Activated B cell treated with CpG ODN at 0.5 μM for 24 hours (primary cell): ENCODE data around the gene CDSN. TPM values are rescaled to one million over a fixed set of nuclear protein-coding genes. Genes with fewer than 3 reads are reported as not detected.
A peak's percentile ranks its signal among the peaks of the same experiment; 100 is the strongest.

Source experiments
- ATAC-seq: fragments of 200-7000 bp; cut with Tn5 transposase; one replicate; pipeline ENCODE4 v1.10.0; 2021; ENCODE audit warnings: low read depth, mild to moderate bottlenecking, moderate library complexity
- CTCF ChIA-PET: fragments of 350-600 bp; sonication (Branson Sonifier 250); formaldehyde crosslinking; loops from one replicate; lab custom pipeline; 2021; ENCODE audit warnings: antibody characterized with exemption; lab: Charles Lee
- POLR2A ChIA-PET: fragments of 350-600 bp; sonication (Branson Sonifier 250); formaldehyde crosslinking; loops from one replicate; lab custom pipeline; 2021; ENCODE audit warnings: antibody characterized with exemption; lab: Charles Lee
- DNase-seq: peaks from one replicate; pipeline ENCODE4 v3.0.0; 2022
- H3K27ac Mint-ChIP-seq: one replicate; pipeline ENCODE4 v1.8.0; 2020; ENCODE audit warnings: mixed read lengths
- H3K27me3 Mint-ChIP-seq: one replicate; pipeline ENCODE4 v1.8.0; 2021; ENCODE audit warnings: mixed read lengths
- H3K36me3 Mint-ChIP-seq: one replicate; pipeline ENCODE4 v1.8.0; 2021; ENCODE audit warnings: low read depth, mixed read lengths
- H3K4me1 Mint-ChIP-seq: one replicate; pipeline ENCODE4 v1.8.0; 2021; ENCODE audit warnings: mixed read lengths
- H3K4me3 Mint-ChIP-seq: one replicate; pipeline ENCODE4 v1.8.0; 2020; ENCODE audit warnings: mild to moderate bottlenecking, mixed read lengths
- H3K9me3 Mint-ChIP-seq: one replicate; pipeline ENCODE4 v1.8.0; 2020; ENCODE audit warnings: mixed read lengths
- intact Hi-C: fragments of 100-400 bp; cut with micrococcal nuclease; formaldehyde crosslinking; loops from one replicate; pipeline ENCODE4 v1.15.1; 2024
- total RNA-seq: library from RNA; stranded (reverse); gene quantifications from 2 replicates; pipeline ENCODE4 v1.2.3, GENCODE V29; 2022
- TF ChIP-seq, protein P1 (sequence below): fragments of 200-600 bp; IDR thresholded peaks from one replicate; pipeline ENCODE4 v1.8.0; 2022; ENCODE audit warnings: antibody characterized with exemption, mild to moderate bottlenecking

The CDSN gene
- total RNA-seq, 1 donor from 2014 or later = not detected

DNA sequence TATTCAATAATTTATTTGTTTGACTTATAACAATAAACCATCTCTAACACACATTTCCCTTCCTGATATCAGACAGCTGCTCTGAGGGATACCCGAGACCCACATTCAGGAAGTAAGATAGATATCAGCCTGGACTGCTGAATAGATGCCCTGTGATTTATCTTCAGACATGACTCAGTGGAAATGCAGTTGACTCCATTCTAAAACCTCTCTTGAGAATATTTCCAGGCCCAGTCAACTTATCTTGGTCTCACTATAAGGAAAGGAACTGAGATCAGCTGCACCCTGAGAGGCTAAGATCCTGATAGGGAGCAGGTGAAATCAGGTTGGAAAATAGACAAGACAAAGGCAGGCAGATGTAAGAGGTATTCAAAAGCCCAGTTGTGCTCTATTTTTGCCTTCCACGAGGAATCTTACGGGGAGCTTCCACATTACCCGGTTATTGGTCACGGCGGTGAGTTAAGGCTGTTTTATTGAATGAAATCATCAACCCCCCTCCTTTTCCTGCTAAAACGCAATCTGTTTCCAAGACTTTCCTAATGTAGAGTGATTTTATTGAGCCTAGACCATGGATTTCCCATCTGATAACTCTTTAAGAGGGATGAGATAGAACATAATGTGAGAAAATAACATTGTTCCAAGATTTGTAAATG, 33.3 kb downstream of the CDSN start:
- TF ChIP-seq, protein P1, sequence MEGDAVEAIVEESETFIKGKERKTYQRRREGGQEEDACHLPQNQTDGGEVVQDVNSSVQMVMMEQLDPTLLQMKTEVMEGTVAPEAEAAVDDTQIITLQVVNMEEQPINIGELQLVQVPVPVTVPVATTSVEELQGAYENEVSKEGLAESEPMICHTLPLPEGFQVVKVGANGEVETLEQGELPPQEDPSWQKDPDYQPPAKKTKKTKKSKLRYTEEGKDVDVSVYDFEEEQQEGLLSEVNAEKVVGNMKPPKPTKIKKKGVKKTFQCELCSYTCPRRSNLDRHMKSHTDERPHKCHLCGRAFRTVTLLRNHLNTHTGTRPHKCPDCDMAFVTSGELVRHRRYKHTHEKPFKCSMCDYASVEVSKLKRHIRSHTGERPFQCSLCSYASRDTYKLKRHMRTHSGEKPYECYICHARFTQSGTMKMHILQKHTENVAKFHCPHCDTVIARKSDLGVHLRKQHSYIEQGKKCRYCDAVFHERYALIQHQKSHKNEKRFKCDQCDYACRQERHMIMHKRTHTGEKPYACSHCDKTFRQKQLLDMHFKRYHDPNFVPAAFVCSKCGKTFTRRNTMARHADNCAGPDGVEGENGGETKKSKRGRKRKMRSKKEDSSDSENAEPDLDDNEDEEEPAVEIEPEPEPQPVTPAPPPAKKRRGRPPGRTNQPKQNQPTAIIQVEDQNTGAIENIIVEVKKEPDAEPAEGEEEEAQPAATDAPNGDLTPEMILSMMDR = no peak
- no peak overlapping the region for H3K4me3 Mint-ChIP-seq

DNA sequence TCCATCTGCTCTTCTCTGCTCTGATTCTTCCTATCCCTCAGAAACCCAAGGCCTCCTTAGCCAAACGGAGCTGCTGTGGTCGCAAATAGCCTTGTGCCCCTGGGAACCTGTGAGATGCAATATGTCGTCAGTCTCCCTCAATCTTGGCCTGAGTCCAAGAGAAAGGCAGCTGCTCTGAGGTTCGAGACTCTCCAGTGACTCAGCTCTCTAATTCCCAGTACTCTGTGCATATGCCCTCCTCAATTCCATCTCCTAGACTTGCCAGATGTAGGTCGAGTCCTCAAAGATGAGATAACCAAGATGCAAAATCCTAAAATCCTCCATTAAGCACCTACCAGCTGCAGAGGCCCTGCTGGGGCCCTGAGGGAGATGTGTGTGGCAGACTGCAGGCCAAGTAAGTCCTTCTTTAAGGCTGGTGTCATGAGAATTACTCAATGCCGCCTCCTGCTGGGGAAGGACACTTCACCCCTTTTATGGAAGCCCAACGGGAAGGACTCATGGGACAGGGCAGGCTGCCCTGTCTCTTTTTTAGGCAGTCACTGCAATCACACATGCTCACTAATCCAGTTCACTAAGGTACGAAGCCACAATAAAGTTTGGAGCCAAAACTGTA, 36.4 kb downstream of the CDSN start:
- H3K4me1 Mint-ChIP-seq = peaks cover 8% of the 10 kb centered on the region
- ChIA-PET POLR2A (no interaction called here), CTCF (interaction anchor here (0.6 to 1.8 kb wide), 2 partner anchors 10 to 259 kb away, joined by 4 to 6 read pairs; no protein-coding TSS in a partner anchor)
- TF ChIP-seq, protein P1 = no peak
- no peak overlapping the region for H3K27ac Mint-ChIP-seq
- ATAC-seq (no peak), DNase-seq (no peak)
- H3K4me3 Mint-ChIP-seq = no peak overlapping the region
- intact Hi-C loops = loop anchor here (10.0 kb wide), 2 partner anchors 539 to 629 kb away; no protein-coding TSS in a partner anchor
- H3K27me3 Mint-ChIP-seq = peaks cover 19% of the 10 kb centered on the region
- H3K9me3 Mint-ChIP-seq = no peaks in the 10 kb centered on the region
- no peaks in the 10 kb centered on the region for H3K36me3 Mint-ChIP-seq

More for the DNA sequence above, 33.3 kb downstream of the CDSN start:
- ChIA-PET POLR2A (interaction anchor here (0.7 kb wide), 1 partner anchor 173 kb away, joined by 3 read pairs; the partner anchor contains the start of gene VARS2), CTCF (interaction anchor here (0.6 to 4.0 kb wide), 28 partner anchors 8 to 545 kb away, joined by 3 to 73 read pairs (median 4); partner anchors contain the start of genes IER3 and VARS2)
- intact Hi-C loops = loop anchor here (1.0 to 10.0 kb wide), 4 partner anchors 259 to 632 kb away; partner anchors contain the start of gene IER3
- ATAC-seq (no peak), DNase-seq (no peak)
- peaks cover 4% of the 10 kb centered on the region for H3K4me1 Mint-ChIP-seq
- H3K27me3 Mint-ChIP-seq = peaks cover 17% of the 10 kb centered on the region
- no peaks in the 10 kb centered on the region for H3K9me3 Mint-ChIP-seq
- H3K27ac Mint-ChIP-seq = no peak overlapping the region
- no peaks in the 10 kb centered on the region for H3K36me3 Mint-ChIP-seq

DNA sequence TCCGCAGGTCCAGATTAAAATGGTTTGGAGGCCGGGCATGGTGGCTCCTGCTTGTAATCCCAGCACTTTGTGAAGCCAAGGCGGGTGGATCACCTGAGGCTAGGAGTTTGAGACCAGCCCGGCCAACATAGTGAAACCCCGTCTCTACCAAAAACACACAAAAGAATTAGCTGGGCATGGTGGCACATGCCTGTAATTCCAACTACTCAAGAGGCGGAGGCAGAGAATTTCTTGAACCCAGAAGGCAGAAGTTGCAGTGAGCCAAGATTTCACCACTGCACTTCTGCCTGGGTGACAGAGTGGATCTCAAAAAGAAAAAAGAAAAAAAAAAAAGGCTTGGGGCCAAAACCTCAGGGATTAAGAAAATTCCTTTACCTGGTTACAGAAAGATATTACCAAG, 38.4 kb downstream of the CDSN start:
- intact Hi-C loops = loop anchor here (10.0 kb wide), 2 partner anchors 537 to 627 kb away; no protein-coding TSS in a partner anchor
- Mint-ChIP-seq H3K36me3 (no peaks in the 10 kb centered on the region), H3K9me3 (no peaks in the 10 kb centered on the region), H3K4me3 (no peak overlapping the region), H3K27me3 (peaks cover 16% of the 10 kb centered on the region), H3K27ac (no peak overlapping the region), H3K4me1 (peaks cover 3% of the 10 kb centered on the region)
- TF ChIP-seq, protein P1 = no peak
- no peak for DNase-seq
- no peak for ATAC-seq
- ChIA-PET POLR2A (no interaction called here), CTCF (interaction anchor here (1.2 to 1.8 kb wide), 4 partner anchors 12 to 253 kb away, joined by 3 to 5 read pairs (median 4); no protein-coding TSS in a partner anchor)

DNA sequence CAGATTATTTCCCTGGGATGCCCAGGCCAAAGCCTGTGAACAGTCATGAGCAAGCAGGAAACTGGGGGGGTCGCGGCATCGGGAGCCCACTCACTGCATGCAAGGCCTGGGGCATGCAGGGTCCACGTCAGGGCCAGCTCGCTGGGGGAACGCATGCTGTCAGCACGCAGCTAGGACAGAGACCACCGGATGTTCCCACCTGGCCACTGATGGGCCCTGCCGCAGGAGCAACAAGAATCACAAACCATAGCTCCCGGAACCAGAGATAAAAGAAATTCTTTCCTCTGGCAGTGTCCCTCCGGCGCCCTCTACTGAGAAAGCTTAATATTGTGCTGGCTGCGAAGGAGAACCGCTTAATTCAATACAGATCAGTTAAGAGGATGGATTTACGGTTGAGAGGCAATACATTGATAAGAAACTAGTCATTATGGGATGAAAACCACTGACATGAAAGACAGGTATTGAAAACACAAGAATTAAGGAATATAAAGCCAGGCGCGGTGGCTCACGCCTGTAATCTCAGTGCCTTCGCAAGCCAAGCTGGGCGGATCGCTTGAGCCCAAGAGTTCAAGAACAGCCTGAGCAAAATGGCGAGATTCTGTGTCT, 40.5 kb downstream of the CDSN start:
- intact Hi-C loops = loop anchor here (1.0 to 10.0 kb wide), 4 partner anchors 164 to 625 kb away; no protein-coding TSS in a partner anchor
- ATAC-seq (peak; percentile 84), DNase-seq (peak; percentile 34)
- ChIA-PET CTCF (interaction anchor here (0.6 to 3.1 kb wide), 27 partner anchors 8 to 598 kb away, joined by 3 to 41 read pairs (median 5); partner anchors contain the start of genes DDR1, IER3 and VARS2), POLR2A (interaction anchor here (0.5 to 1.3 kb wide), 4 partner anchors 108 to 258 kb away, joined by 3 to 12 read pairs (median 8); partner anchors contain the start of gene VARS2)
- Mint-ChIP-seq H3K9me3 (no peaks in the 10 kb centered on the region), H3K27ac (no peak overlapping the region), H3K4me3 (peak overlapping the region; percentile 46), H3K4me1 (peaks cover 3% of the 10 kb centered on the region), H3K27me3 (peaks cover 5% of the 10 kb centered on the region), H3K36me3 (no peaks in the 10 kb centered on the region)
- TF ChIP-seq, protein P1 = peak; percentile 82
